ENCODE results near the gene WDR70. TPM values are rescaled to one million over a fixed set of nuclear protein-coding genes. Genes with fewer than 3 reads are reported as not detected.
"Not testable (repeated sequence)": the region's sequence is repeated elsewhere in the genome, so short reads cannot be mapped to it uniquely, and the experiment has no call there.

Gene WDR70
- total and polyA plus RNA-seq, 2 of the 8 experiments (the other 6 are each of a cell fraction or from before 2014, with no cell fraction given) = 10.6 to 37.4 TPM

DNA sequence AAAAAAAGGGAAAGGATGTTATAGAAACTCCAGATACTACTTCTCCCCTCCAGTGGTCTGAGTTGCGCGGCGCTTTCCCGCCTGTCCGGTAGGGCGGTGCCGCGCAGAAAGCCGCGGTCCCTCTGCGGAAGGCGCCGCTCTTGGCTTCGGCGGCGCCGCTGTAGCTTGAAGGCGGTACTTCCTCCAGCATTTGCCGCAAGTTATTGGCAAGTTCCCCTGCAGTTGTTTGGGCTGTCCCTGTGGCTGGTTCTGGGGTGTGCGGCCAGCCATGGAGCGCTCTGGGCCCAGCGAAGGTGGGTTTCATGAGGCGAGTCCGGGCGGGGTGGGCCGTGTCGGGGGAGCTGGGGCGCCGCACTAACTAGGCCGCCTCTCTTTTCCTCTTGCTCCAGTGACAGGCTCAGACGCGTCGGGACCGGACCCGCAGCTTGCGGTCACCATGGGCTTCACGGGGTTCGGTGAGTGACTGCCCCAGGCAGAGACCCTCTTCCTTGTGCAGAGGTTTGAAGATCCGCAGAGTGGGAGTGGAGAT is at the start of gene WDR70 (continued):
- peak; percentile 67; the same call in 1 of the 2 replicates for TF ChIP-seq PHF8 (conservative IDR thresholded peaks at IDR 0.05; ENCODE audit: low read depth, low read length)
- TF ChIP-seq POLR2AphosphoS5 (IDR thresholded peaks at IDR 0.05; ENCODE audit: low read depth, low read length) = peak; percentile 77
- TF ChIP-seq SP1 (IDR thresholded peaks at IDR 0.05; ENCODE audit: low read depth, low read length) = peak; percentile 58; the same call in 1 of the 2 replicates
- TF ChIP-seq SP2 (IDR thresholded peaks at IDR 0.05; ENCODE audit: low read length) = peak; percentile 40; the same call in 1 of the 2 replicates
- TF ChIP-seq YY1 (IDR thresholded peaks at IDR 0.05; ENCODE audit: low read depth, low read length) = peak; percentile 53; the same call in 1 of the 2 replicates
- peak; percentile 86 for TF ChIP-seq EGR1 (IDR thresholded peaks at IDR 0.05; ENCODE audit: borderline replicate concordance, low read depth, low read length)

DNA sequence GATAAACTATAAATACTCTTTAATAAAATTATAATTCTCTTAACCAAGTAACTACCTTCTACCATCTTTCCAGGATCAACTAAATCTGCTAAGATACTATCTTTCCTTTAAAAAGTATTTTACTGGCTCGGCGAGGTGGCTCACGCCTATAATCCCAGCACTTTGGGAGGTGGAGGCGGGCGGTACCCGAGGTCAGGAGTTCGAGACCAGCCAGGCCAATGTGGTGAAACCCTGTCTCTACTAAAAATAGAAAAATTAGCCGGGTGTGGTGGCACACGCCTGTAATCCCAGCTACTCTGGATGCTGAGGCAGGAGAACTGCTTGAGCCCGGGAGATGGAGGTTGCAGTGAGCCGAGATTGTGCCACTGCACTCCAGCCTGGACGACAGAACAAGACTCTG is 44.4 kb upstream of the WDR70 start:
- H2BK15ac ChIP-seq (ENCODE audit: low read length); H4K91ac ChIP-seq (replicated peaks; ENCODE audit: insufficient read length, low read length); H3K18ac ChIP-seq (ENCODE audit: extremely low read depth, low read length); H3K27me3 ChIP-seq (replicated peaks in 1 of 4; ENCODE audit: control insufficient read depth in 3 of 4, extremely low read depth in 1 of 4, insufficient read depth in 3 of 4, low read length in 3 of 4); H4K20me1 ChIP-seq (replicated peaks in 1 of 2; ENCODE audit: control insufficient read depth in 1 of 2, insufficient read depth in 2 of 2, low read length in 2 of 2); H3K14ac ChIP-seq (ENCODE audit: insufficient read length); H3K9ac ChIP-seq (replicated peaks in 1 of 4; ENCODE audit: extremely low read depth in 1 of 4, low read depth in 3 of 4, low read length in 3 of 4); H2AK5ac ChIP-seq (ENCODE audit: low read depth, low read length); H3K79me1 ChIP-seq (ENCODE audit: low read depth, low read length); H3K4ac ChIP-seq (replicated peaks; ENCODE audit: insufficient read length, low read depth, low read length); H3K4me2 ChIP-seq (ENCODE audit: insufficient read depth in 1 of 2, low read depth in 2 of 2, low read length in 2 of 2); H3K79me2 ChIP-seq (ENCODE audit: control insufficient read depth in 1 of 2, insufficient read depth in 2 of 2, low read length in 2 of 2); H2AFZ ChIP-seq (ENCODE audit: low read length); H2BK12ac ChIP-seq (ENCODE audit: low read depth, low read length); H3K56ac ChIP-seq (replicated peaks; ENCODE audit: insufficient read length, low read depth, low read length); H3K27ac ChIP-seq (ENCODE audit: low read depth, low read length); FAIRE-seq; H3K23ac ChIP-seq (ENCODE audit: insufficient read length); H4K8ac ChIP-seq (ENCODE audit: extremely low read depth, insufficient read depth, low read length); H3K4me3 ChIP-seq (ENCODE audit: extremely low read depth in 1 of 4, insufficient read depth in 2 of 4, low read depth in 3 of 4, low read length in 4 of 4); H3K23me2 ChIP-seq (ENCODE audit: low read depth, low read length); H3K4me1 ChIP-seq (replicated peaks in 1 of 4; ENCODE audit: control insufficient read depth in 3 of 4, insufficient read depth in 4 of 4, low read length in 3 of 4); H2BK5ac ChIP-seq (ENCODE audit: low read depth, low read length); DNase-seq (ENCODE audit: low read depth in 1 of 2, low spot score in 2 of 2); H2BK120ac ChIP-seq (replicated peaks; ENCODE audit: low read depth, low read length); H3K9me3 ChIP-seq (ENCODE audit: insufficient read depth in 2 of 2, low read depth in 1 of 2, low read length in 1 of 2); H4K5ac ChIP-seq (ENCODE audit: insufficient read length, low read depth, low read length); H2BK20ac ChIP-seq (ENCODE audit: low read length); POLR2A ChIA-PET (ENCODE audit: partially characterized antibody): not testable (repeated sequence)
- CTCF ChIA-PET (ENCODE audit: partially characterized antibody) = interaction anchor here (0.7 kb wide), 1 partner anchor 1436 kb away, joined by 3 read pairs; no protein-coding TSS in a partner anchor
- H3K36me3 ChIP-seq (ENCODE audit: control insufficient read depth in 2 of 4, insufficient read depth in 4 of 4, low read length in 3 of 4) = peaks cover 12 to 62% (median 40%) of the 10 kb centered on the region in 4 experiments; a peak in 7 of 8 replicates
- 90% methylated on average over 11 of the region's 12 CpGs; no CpG with 5 or more reads in 1 of the 2 experiments for WGBS, 2 experiments (ENCODE audit: extremely low coverage in 1 of 2, insufficient coverage in 1 of 2, insufficient read length in 1 of 2, insufficient replicate concordance in 2 of 2, low coverage in 1 of 2, low lambda C conversion rate in 2 of 2, missing lambda C conversion rate in 1 of 2)
